ENCODE results near the gene SHH.

- TF ChIP-seq POLR2A (IDR thresholded peaks at IDR 0.05; ENCODE audit: low read length) (no peak), GATA1 (IDR thresholded peaks at IDR 0.05; ENCODE audit: low read depth, low read length) (no peak)
Observed at GRCh38 chr7:155836216-155837125, 24.2 kb upstream of the SHH start.
